ENCODE results near the gene CHST5.

Gene CHST5

GRCh38 chr16:75535901-75536300, at the start of gene CHST5:
TSS of gene CHST5 (minus strand) at chr16:75536108. CDS start at chr16:75530384, 5,724 bp downstream.
- intact Hi-C loops (cut with DNase I): no loop called here
- DNase-seq: no peak

- DNase-seq: peak in 1 of 42 donors; percentile 20
- intact Hi-C loops (cut with DNase I): no loop called here
These were observed 48.2 kb upstream of the CHST5 start for GRCh38 chr16:75584108-75584507.

GRCh38 chr16:75579281-75579834, 43.5 kb upstream of the CHST5 start:
- intact Hi-C loops (cut with DNase I): no loop called here
- no peak for DNase-seq

GRCh38 chr16:75578725-75579124, 42.8 kb upstream of the CHST5 start:
- intact Hi-C loops (cut with DNase I): no loop called here
- no peak for DNase-seq

- intact Hi-C loops (cut with DNase I): no loop called here
- peak in 1 of 42 donors; percentile 34 for DNase-seq
These were observed 42.3 kb upstream of the CHST5 start for GRCh38 chr16:75578212-75578611.

- DNase-seq: peak in 28 of 42 donors; percentile 23 to 86 (median 59)
- intact Hi-C loops (cut with DNase I): no loop called here
These were observed 40.5 kb upstream of the CHST5 start for GRCh38 chr16:75576384-75576811.

- peak in 9 of 42 donors; percentile 24 to 69 (median 37) for DNase-seq
- intact Hi-C loops (cut with DNase I): no loop called here
These were observed 40.0 kb upstream of the CHST5 start for GRCh38 chr16:75575958-75576357.

- no peak for DNase-seq
- intact Hi-C loops (cut with DNase I): no loop called here
These were observed 38.0 kb upstream of the CHST5 start for GRCh38 chr16:75573955-75574354.

GRCh38 chr16:75572864-75573542, 37.1 kb upstream of the CHST5 start:
- DNase-seq: peak in 1 of 42 donors; percentile 45
- intact Hi-C loops (cut with DNase I): no loop called here

GRCh38 chr16:75570396-75571065, 34.6 kb upstream of the CHST5 start:
- intact Hi-C loops (cut with DNase I): no loop called here
- DNase-seq: no peak

GRCh38 chr16:75567911-75568310, 32.0 kb upstream of the CHST5 start:
- intact Hi-C loops (cut with DNase I): loop anchor here (5.0 kb wide), 1 partner anchor 54 kb away; the partner anchor contains the start of gene ADAT1

GRCh38 chr16:75566758-75567255, 30.9 kb upstream of the CHST5 start:
- DNase-seq: no peak
- intact Hi-C loops (cut with DNase I): loop anchor here (5.0 kb wide), 1 partner anchor 55 kb away; the partner anchor contains the start of gene ADAT1

More at GRCh38 chr16:75567911-75568310, 32.0 kb upstream of the CHST5 start:
- DNase-seq: peak in 1 of 42 donors; percentile 35

- intact Hi-C loops (cut with DNase I): loop anchor here (5.0 kb wide), 1 partner anchor 56 kb away; the partner anchor contains the start of gene ADAT1
- DNase-seq: peak; percentile 66 to 95 (median 90)
These were observed 30.3 kb upstream of the CHST5 start, which contains the start of gene GABARAPL2 for GRCh38 chr16:75566040-75566757. TSS of gene GABARAPL2 (plus strand) at chr16:75566379. CDS start at chr16:75566487, 108 bp downstream.

- peak in 1 of 42 donors; percentile 24 for DNase-seq
These were observed 29.7 kb upstream of the CHST5 start for GRCh38 chr16:75565640-75566039.

GRCh38 chr16:75559564-75560372, 23.9 kb upstream of the CHST5 start:
- intact Hi-C loops (cut with DNase I): loop anchor here (5.0 to 10.0 kb wide), 2 partner anchors 85 to 203 kb away; no protein-coding TSS in a partner anchor
- no peak for DNase-seq

More at GRCh38 chr16:75565640-75566039, 29.7 kb upstream of the CHST5 start:
- intact Hi-C loops (cut with DNase I): loop anchor here (5.0 kb wide), 1 partner anchor 57 kb away; the partner anchor contains the start of gene ADAT1

GRCh38 chr16:75558846-75559401, 23.0 kb upstream of the CHST5 start:
- intact Hi-C loops (cut with DNase I): loop anchor here (5.0 to 10.0 kb wide), 2 partner anchors 84 to 203 kb away; no protein-coding TSS in a partner anchor
- no peak for DNase-seq

GRCh38 chr16:75556431-75556950, 20.6 kb upstream of the CHST5 start:
- DNase-seq: peak in 3 of 42 donors; percentile 17 to 50 (median 34)

More at GRCh38 chr16:75556431-75556950, 20.6 kb upstream of the CHST5 start:
- intact Hi-C loops (cut with DNase I): loop anchor here (5.0 to 10.0 kb wide), 2 partner anchors 82 to 206 kb away; no protein-coding TSS in a partner anchor

Data from head of caudate nucleus (tissue), 42 donors.